Kasumi-1 (cell line): ENCODE measurements around the gene PDZRN3.

Source experiments
- DNase-seq, 2 experiments: peaks; one replicate each; lab custom pipeline; 2025; lab: John Stamatoyannopoulos, UW

Gene PDZRN3

DNA sequence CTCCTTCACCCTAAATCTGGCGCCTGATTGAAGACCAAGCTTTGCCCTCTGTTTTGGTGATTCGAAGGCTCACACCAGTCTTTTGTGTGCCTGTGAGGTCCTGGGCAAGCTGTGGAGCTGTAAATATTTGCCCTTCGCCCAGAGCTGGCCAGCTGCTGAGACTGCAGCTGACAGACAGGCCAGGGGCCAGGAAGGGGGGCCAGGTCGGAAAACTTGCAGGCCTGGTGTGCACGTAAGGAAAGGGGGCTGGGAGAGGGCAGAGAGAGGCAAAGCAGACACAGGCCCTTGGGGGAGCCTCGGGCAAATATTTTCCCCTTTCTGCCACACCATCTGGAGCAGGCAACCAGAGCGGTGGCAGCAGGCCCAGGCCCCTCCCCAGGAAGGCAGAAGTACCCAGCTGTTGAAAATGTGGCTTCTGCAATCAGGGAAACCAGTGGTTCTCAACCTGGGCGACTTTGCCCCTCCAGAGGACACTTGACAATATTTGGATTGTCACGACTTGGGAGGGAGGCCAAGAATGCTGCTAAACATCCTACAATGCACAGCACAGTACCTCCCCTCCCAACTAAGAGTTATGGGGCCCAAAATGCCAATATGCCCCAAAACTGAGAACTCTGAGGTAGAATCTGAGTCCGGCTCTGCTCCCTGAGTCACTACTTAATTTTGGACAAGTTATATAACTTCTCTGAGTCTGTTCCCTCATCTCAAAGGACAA is 2.5 kb downstream of the PDZRN3 start:
- no peak for DNase-seq

DNA sequence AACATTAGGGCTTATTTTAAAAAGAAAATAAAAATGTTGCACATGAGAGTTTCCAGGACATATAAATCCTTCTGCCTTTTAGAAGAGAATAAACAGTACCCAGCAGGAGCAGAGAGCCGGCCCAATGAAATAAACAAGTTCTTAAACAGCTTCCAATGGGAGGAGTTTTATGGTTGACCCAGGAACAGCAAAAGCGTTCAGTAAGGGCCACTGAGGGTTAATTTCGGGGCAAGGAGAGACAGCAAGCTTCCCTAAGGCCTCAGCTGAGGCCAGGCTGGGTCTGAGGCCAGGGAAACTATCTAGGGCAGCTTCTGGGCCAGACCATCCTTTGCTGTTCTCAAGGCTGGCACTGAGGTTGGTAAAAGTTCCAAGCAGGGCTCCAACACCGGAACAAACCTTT is 3.4 kb downstream of the PDZRN3 start:
- no peak for DNase-seq

DNA sequence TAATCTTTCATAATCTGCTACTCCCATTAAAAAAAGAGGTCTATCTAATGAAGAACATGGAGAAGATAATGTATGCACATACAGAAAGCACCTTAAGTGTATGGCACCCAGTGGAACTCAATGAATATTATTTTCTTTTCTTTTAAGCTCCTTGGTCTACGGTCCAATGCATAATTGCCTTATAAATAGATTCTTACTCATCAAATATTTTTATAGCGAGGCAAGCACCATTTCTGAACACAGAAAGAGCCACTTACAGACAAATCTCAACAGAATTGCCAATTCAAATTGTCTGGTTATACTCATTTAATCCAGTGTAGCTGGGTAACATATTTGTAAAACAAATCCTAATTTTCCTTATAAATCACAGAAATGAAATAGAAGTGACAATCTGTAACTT is 6.3 kb downstream of the PDZRN3 start:
- DNase-seq: no peak

DNA sequence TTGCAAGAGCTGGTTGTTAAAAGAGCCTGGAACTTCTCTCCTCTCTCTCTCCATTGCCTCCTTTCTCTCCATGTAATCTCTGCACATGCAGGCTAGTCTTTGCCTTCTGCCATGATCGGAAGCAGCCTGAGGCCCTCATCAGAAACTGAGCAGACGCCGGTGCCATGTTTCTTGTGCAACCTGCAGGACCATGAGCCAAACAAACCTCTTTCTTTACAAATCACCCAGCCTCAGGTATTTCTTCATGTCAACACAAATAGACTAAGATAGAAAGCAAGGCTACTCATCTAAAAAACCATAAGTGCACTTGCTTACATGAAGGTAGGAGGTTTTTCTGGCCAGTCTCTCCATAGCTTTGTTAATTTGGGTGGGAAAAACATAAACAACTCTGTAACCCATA is 8.7 kb downstream of the PDZRN3 start:
- no peak for DNase-seq

DNA sequence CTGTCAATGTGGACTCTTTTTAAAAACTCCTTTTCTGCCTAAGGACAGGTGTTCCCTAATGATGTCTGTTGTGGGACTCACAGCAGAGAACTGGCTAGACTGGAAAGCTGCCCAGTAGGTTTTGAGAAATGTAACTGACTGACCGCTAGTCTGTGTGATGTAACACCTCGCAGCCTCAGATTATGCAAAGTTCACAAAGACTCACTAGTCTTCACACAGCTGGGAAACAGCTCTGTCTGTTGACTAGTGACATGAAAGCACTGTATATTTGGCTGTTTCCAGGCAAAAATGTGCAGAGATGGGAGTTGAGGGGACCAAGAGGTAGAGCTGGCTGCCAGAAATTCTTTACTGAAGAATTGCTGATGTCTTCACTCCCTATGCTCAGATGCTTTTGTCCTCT is 10.3 kb downstream of the PDZRN3 start:
- DNase-seq: no peak

DNA sequence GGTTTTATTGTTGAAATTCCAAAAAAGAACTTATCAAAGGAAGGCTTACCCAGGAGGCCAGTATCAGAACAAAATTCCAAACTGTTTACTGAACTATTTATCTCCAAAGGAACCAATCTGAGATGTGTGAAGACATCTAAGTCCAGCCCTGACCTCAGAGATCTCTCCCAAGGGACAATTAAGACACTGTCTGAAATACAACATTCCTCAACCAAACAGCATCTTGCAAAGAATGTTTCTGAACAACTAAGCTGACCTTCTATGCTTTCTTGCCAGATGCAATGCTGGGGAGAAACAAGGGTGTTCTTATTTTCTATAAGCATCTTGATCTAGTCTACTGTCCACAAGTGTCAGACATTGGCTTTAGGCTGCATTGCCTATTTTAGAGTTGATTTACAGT is 13.6 kb downstream of the PDZRN3 start:
- DNase-seq: no peak

DNA sequence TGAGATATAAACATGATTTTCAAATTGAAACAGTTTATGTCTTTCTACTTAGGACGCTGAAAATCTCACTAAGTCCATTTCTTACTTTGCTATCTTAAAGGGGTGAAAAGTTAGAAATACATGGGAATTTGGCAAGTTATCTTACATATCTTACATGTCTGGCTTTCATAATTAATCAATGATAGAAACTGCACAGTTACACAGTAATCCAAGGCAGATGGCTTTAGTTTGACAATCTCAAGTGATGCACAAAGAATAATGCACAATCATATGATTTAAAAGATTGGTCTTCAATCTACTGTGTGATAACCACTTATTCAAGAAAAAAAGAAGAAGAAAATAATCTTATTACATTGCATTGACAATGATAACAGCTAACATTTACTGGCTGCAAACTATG is 14.2 kb downstream of the PDZRN3 start:
- no peak for DNase-seq

DNA sequence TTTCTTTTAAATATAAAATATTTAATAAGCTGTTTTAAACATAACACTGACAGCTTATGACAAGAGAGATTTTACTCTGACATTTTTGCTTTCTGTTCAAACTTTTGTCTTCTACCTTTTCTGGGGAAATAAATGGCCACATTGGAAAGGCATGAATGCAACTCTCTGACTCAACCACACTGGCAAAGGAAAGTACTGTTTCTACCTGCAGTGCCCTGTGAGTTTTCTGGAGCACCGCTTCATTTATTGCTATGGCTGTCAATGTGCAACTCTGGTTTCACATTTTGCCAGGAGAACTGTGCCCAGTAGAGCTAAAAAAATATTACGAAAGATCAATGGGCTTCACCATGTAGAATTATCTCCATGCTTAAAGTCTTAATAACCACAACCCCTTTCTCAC is 15.1 kb downstream of the PDZRN3 start:
- no peak for DNase-seq

DNA sequence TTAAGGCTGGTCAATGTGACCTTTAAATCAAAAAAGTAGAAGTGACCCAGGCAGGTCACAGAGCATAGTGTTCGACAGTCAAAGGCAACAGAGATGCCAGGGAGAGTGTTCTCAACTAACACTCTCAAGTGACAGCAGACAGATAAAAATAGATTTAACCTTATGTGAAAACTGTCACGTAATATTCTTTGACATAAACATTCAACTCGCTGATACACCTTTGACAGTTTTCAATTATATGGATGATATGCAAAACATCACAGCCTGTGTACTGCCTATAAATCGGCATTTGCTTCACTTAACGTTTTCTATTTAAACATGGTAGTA is 15.5 kb downstream of the PDZRN3 start:
- no peak for DNase-seq

DNA sequence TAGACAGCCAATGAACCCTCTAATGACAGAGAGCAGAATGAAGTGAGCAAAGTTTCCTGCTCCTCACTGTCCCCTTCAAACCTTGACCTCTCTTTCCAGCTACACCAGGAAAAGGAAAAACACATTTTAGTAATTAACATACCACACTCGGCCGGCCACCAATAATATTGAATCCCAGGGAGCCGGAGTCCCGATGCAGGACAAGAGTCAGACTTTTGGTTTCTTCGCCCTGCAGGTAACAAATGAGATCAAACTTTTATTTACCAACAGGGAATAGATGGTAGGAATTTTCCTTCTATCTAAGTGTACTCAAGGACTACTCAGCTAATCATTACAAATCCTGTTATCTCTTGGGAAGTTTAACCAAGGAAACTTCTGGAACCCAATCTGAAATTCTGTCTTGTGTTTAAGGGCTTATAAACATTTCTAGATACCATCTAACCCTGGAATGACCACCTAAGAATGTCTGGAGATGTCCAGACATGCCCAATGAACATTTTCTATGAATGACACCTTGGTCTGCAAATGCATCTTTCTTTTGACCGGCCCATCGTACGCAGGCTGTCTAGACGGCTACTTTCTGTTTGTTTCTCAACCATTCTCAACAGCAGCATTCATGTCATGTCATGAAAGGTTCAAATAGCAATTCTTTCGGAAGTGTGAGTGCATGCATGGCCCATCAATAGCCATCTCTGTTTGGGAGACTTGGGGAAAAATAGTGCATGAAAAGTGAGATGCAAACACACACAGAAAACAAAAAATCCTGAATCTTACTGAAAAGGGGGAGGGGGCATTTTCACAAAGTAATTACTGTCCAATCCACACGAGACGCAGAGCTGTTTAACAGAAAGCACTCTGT is 16.1 kb downstream of the PDZRN3 start:
- DNase-seq: no peak

DNA sequence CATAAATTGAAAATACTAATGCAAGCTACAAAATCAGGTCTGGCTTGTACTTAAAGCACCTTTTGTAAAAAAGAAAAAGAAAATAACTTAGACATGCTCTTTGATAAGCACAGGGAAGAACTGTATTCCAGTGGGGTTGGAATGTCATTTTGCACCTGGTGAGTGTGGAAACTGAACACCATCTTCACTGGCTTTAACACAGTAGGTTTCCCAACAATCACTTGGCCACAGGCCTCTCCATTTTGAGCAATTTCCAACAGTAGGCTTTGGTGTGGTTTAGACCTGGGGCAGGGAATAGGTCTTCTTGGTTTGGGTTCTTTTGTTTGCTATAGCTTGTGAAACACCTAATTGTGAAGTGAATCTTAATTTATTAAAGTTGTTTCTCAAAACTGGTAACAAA is 18.9 kb downstream of the PDZRN3 start:
- DNase-seq: no peak

DNA sequence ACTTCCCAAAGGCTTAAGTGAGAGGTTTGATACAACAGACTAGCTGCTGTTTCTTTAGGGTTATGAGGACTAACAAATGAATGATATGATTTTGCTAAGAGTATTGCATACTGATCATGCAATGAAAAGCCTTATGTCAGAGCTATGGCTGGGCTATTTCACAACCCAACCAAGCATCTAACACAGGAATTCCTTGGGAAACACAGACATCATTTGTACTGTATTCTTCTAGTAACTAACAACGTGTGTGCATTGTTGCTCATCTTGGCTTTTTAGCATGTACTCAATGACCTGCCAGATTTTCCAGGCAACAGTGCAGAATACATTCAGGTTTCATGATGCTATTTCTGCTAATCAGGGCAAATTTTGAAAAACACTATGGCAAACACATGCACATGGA is 19.3 kb downstream of the PDZRN3 start:
- DNase-seq: no peak

DNA sequence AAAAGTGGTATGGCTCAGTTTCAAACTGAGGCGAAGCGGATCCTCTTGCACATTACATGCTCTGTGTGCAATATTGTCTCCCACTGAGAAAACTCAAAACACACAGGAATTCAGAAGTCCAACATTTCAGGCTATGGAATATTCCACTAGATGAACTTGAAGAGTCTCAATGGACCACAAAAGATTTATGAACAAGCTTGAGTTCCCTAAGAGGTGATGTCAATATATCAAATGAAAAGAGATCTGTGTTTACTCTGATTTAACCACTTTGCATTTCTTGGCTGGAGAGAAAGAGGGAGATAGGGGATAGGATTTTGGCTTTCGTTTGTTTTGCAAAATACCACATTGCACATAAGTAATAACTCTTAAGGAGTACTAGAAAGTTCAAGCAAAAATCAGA is 20.3 kb downstream of the PDZRN3 start:
- DNase-seq: no peak

DNA sequence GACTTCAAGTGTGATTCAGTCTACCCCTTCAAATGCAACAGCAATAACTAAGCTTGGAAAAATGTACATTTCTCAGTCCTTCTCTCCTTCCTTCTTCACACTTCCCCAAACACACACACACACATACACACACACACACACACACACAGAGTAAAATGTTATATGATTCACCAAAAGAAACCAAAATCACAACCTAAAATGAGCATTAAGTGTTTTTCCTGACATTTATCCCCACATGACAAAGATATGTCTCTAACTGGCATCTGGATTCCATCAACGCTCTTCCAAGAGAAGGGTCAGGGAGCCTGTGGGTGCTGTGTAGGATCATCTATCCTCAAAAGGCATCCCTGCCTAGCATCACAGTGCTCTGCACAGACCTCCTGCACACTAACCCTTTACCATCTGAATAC is 21.0 kb downstream of the PDZRN3 start:
- DNase-seq: no peak

DNA sequence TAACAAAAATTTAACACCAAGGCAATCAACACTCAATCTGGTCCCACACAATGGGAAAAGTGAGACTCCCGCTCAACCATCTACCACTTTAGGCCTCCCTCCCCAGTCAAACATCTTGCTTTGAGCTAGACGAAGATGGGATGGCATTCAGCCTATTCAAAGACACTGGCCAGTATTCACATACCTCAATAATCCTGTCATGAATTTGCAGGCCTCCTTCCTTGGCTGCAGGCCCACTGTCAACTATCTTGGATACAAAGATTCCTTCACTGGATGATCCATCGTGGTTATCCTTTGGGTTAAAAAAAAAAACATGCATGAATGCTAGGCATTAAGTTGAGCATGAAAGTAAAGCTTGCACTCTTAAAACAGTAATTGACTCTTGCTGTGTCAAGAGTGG is 22.6 kb downstream of the PDZRN3 start:
- DNase-seq: no peak

DNA sequence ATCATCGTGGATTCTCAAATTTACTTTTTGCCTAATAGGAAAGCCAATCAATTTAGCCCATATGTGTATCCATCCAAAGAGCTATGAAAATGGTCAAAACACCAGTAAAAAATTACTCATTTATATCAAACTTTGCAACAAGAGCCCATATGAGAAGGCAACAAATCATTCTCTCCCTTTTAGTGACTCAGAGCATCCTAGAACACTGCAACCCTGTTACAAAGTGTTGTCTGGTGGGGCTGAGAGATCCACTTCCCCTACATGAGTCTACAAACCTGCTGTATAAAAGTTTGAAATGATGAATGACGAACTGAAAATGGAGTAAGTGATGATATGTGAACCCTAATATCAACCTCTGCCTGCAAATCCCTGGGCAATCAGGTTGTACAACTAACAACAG is 23.3 kb downstream of the PDZRN3 start:
- DNase-seq: no peak

DNA sequence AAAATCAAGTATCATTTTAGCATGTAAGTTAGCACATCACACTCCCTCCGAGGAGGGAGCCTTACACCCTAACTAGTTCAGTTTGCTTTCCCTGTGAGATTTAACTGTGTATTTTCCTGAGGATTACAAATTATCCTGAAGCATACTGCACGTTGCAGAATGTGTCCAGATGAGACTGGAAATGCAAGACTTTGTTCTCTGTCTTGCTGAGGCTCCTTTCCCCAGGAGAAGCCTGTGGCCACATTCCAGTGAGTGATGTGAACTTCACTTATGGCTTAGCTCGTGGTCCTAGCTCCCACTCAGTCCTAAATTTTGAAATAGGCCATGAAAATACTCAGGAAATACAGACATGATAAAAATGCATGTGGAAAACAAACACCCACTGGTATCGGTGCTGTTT is 23.7 kb downstream of the PDZRN3 start:
- DNase-seq: no peak

DNA sequence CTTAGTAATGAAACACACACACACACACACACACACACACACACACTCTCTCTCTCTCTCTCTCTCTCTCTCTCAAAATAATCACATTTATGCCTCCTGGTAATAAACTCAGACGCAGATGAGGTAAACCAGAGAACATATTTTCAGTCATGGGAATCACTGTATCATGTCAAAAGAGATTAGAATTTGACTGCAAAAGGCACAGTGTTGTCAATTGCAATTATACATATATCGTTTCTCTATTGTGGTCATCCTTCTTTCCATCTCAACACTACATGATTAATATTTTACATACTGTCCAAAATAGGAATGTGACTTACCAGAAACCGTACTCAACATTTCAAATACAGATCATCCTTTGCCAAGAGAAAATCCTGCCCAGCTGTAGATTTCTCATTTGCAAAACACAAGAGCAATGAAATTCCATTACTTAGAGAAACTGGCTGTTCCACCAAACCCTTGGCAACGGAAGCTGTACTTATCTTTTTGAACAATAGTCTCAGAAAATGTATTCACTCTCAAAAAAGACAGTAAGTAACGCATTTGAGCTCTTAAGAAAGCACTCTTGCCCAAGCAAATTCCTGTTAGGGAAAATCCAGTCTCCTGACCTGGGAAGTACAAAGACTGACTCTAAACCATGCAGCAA is 24.3 kb downstream of the PDZRN3 start:
- DNase-seq: no peak

DNA sequence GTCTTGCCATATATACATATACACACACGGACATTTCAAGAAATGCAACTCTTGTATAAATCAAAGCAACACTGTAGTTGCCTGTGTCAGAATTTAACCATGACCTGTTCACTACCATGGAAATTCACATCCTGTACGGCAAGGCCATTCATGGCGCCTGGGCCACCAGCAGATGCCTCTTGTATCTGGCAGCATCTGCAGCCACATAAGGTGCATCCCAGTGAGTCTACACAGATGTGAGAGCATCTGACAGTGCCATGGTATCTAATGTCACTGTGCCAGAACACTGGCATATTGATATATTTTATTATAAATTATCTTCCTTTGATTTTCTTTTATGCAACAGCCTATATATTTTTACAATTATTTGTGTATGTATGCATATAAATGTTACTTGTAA is 25.1 kb downstream of the PDZRN3 start:
- DNase-seq: no peak

DNA sequence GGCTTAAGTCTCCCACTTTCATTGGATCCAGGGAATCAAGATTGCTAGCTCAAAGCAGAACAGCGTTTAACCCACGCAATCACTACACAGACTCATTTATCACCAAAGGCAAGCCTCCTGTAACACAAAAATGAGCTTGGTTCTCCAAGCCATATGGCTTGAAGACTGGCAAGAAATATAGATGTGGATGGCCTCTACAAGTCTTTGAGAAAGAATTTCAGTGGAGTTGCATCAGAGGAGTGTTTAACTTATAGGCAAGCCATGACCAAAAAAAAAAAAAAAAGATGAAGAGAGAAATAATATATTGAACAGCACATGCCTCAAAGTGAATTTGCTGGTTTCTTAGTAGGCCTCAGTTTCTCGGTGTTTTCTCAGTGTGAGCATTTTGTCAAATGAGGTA is 27.3 kb downstream of the PDZRN3 start:
- DNase-seq: no peak

DNA sequence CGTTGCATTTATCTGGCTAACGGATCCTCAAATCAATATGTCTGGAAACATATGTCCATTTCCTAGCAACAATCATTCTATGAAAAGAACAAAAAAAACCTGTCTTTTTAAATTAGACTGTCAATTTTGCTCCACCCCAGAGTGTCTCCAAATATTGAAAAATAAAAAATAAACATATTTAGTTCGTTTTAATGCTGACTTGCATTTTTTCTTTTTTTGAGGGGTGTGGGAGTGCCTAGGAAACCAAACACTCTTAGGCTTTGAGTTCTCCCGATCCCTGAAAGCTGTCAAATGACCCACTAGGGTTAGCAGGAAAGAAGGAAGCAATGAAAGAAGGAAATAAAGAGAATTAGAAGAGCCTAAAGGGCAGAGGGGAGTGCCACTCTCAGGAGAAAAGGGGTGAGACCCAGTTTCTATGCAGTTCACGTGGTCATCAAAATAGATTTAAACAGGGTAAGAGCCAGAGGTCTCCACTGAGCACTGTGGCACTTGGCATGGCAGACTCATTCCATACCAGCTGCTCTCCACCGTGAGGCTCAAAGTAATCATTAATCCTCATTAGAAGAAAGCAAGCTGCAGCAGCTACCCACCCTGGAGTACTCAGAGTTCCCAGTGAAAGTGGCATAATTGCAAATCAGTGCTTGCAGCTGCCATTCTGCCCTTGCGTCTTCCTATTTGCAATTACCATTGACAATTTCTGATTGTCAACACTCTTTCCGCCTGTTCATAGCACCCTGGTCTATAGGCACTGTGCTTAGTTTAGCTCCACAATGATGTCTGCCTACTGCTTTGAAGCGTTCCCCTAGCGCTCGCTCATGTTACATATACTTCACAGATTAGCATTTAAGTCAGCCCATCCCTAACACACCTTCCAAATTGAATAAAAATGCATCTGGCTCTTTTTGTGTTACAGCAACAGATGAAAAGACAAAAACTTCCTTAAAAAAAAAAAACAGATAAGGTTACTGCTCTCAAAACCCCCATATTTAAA is 32.3 kb downstream of the PDZRN3 start:
- no peak for DNase-seq

DNA sequence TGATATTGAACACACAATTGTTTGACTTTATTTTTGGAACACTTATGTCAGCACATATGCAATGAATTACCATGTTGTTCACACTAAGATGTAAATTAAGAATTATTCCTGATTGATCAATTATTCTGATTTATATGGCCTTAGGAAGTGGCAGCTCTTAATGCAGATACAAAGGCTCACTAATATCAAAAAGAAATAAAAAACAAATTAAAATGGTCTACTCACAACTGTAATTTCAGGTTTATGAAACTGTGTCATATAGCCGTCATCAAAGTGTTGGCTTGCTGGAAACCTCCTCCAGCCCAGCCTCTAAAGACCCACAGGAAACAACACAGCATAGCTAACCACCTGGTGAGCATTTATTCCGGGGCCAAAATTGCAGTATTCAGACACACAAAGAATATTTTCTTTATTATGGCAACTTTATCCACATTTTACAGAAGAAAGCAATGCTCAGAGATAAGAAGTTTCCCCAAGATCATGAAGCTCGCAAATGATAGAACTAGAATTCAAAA is 33.4 kb downstream of the PDZRN3 start:
- DNase-seq: no peak
